HG03460 (cell line): ENCODE data around the gene MOSMO.
"Not testable (repeated sequence)": the region's sequence is repeated elsewhere in the genome, so short reads cannot be mapped to it uniquely, and the experiment has no call there.

ENCODE experiments used
- ATAC-seq: cut with Tn5 transposase; IDR thresholded peaks from one replicate; pipeline ENCODE4 v1.9.1; 2021; ENCODE audit not compliant: unreplicated experiment

The MOSMO gene

DNA sequence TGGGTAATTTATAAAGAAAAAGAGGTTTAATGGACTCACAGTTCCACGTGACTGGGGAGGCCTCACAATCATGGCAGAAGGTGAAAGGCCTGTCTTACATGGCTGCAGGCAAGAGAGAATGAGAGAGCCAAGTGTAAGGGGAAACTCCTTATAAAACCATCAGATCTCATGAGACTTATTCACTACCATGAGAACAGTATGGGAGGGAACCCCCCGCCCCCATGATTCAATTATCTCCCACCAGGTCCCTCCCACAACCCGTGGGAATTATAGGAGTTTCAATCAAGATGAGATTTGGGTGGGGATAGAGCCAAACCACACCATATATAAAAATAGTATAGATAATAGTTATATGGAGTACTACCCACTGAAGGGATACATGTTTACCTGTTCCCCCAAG is 36.0 kb downstream of the MOSMO start:
- not testable (repeated sequence) for ATAC-seq

GRCh38 chr16:22045888-22046287 is 38.0 kb downstream of the MOSMO start:
- not testable (repeated sequence) for ATAC-seq

GRCh38 chr16:22050963-22051362 is 43.1 kb downstream of the MOSMO start:
- ATAC-seq = no peak

DNA sequence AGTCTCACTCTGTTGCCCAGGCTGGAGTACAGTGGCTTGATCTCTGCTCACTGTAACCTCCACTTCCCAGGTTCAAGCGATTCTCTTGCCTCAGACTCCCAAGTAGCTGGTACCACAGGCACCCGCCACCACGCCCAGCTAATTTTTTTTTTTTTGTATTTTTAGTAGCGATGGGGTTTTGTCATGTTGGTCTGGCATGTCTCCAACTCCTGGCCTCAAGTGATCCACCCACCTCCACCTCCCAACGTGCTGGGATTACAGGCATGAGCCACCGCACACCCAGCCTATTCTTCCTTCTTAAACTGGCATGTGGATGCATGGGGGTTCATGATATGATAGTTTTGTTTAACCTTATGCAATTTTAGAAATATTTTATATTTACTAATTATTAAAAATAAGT is 45.1 kb downstream of the MOSMO start:
- no peak for ATAC-seq

- no peak for ATAC-seq
Measured at GRCh38 chr16:22053921-22054341, 46.0 kb downstream of the MOSMO start.

- no peak for ATAC-seq
Measured at GRCh38 chr16:22054847-22055590, 47.1 kb downstream of the MOSMO start.

- no peak for ATAC-seq
Measured at GRCh38 chr16:22055881-22056280, 48.0 kb downstream of the MOSMO start.

DNA sequence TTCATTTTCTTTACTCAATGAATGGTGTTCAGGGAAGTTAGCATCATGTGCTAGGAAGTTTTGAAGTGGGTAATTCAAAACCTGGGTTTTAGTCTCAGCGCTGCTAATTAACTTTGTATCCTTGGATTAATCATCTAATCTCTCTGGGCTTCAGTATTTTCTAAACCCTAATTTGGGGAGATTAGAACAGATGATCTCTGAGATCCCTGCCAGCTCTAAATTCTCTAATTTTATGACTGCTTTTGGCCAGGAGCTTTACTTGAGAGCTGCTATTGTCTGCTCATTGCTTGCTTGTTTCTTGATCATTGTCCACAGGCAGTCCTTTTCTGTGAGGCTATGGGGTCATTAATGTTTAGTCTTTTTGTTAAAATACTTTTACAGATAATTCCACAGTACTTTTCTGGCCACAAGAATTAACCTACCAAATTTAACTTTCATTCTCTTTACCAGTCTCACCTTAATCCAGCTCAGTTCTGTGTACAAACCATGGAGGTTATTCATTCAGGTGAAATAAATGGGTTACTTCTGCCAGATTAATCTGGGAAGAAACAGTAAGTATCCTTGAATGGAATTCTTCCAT is 56.1 kb downstream of the MOSMO start:
- ATAC-seq = no peak

GRCh38 chr16:22065252-22065651 is 57.3 kb downstream of the MOSMO start:
- ATAC-seq = no peak

GRCh38 chr16:22070361-22071330 is 62.7 kb downstream of the MOSMO start:
- no peak for ATAC-seq

- ATAC-seq = no peak
Measured at GRCh38 chr16:22071331-22071910, 63.5 kb downstream of the MOSMO start.

- no peak for ATAC-seq
Measured at GRCh38 chr16:22073350-22073749, 65.4 kb downstream of the MOSMO start.

GRCh38 chr16:22075043-22075757 is 67.3 kb downstream of the MOSMO start:
- ATAC-seq = no peak

- no peak for ATAC-seq
Measured at GRCh38 chr16:22075776-22076175, 67.9 kb downstream of the MOSMO start.

DNA sequence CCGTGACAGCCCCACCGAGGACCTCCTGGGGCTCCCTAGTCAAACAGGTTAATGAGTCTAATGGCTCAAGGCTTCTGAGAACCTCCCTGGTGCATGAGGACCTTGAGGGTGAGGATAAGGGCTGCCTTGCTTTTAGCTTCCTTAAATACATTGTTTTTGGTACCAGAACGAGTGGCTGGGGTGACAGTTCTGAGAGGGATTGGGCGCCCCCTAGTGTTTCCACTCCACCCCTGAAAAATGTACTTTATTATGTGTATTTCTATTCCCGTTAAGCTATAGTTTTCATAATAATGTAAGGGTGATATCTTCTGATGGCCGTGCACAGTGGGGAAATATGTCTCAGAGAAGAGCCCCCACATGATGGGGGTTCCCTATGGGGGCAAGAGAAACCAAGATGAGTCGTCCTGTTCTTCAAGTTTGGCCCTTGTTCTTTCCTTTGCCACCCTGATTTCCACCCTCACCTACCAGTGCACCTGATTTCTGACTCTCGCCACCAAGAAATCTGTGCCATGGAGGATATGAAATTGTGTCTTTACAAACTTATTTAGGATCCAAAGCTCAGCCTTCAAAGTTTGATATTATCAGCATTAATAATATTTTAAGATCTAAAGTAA is 69.9 kb downstream of the MOSMO start:
- ATAC-seq = no peak

GRCh38 chr16:22078656-22079055 is 70.7 kb downstream of the MOSMO start:
- ATAC-seq = no peak

DNA sequence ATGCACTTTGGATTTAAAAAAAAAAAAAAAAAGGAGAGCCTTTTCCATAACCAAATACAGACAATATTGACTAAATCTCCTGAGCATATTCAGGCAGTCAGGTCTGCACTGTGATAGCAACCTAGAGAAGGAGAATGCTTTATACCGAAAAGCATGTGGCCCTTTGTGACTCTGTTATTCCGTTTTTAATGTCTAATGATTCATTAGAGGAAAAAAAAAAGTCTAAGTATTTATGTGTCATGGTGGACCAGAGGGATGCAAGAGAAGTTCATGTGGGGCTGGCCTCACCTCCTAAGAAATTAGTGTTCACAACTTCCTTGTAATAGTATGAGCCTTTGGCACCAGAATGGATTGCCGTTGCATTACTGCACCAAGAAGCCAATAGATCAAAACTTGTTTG is 73.1 kb downstream of the MOSMO start:
- ATAC-seq = no peak

GRCh38 chr16:22086440-22086839 is 78.5 kb downstream of the MOSMO start:
- no peak for ATAC-seq

GRCh38 chr16:22088642-22089041 is 80.7 kb downstream of the MOSMO start:
- no peak for ATAC-seq

DNA sequence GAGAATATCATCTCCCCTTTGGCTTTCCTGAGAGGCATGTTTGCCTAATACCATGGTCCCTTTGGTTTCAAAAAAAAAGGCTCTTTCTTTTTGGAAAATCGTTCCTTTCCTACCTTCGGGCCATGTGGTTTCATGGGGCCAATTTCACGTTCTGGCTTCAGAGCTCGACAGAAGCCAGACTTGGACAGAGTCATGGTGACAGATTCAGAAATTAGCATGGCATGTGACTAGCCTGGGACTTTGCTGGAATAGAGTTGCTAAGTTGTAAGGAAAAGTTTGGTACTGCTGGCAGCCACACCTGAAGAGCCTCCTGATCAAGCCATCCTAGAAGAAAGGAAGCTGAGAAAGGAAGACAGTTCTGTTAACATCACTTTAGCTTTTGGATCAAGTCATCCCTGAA is 82.0 kb downstream of the MOSMO start:
- no peak for ATAC-seq
